ENCODE results near the gene SYT15B. TPM values are rescaled to one million over a fixed set of nuclear protein-coding genes. Genes with fewer than 3 reads are reported as not detected.
"Not testable (repeated sequence)": the region's sequence is repeated elsewhere in the genome, so short reads cannot be mapped to it uniquely, and the experiment has no call there.

The SYT15B gene
- total RNA-seq, 1 experiment from 2014 or later: 0.21 TPM

- H3K27ac ChIP-seq (ENCODE audit: low read depth, low read length, poor library complexity, severe bottlenecking); H3K36me3 ChIP-seq (ENCODE audit: insufficient read depth, low read length, poor library complexity, severe bottlenecking); BruUV-seq (replicated peaks); DNase-seq (ENCODE audit: low spot score); CTCF ChIA-PET; intact Hi-C loops (cut with micrococcal nuclease; ENCODE audit: unreplicated experiment); H3K27me3 ChIP-seq (replicated peaks; ENCODE audit: insufficient read depth, low read depth, low read length, poor library complexity); H3K9me3 ChIP-seq (ENCODE audit: low read depth, low read length, poor library complexity, severe bottlenecking); H3K4me3 ChIP-seq (ENCODE audit: low read depth, low read length, poor library complexity, severe bottlenecking); POLR2A ChIA-PET (ENCODE audit: low non-redundant PET); H3K4me1 ChIP-seq (ENCODE audit: insufficient read depth, low read length, poor library complexity, severe bottlenecking): not testable (repeated sequence)
Measured at GRCh38 chr10:47765232-47765631, 1.8 kb upstream of the SYT15B start.

GRCh38 chr10:47762674-47763553, 478 bp downstream of the SYT15B start:
- H3K27ac ChIP-seq (ENCODE audit: low read depth, low read length, poor library complexity, severe bottlenecking); H3K27me3 ChIP-seq (replicated peaks; ENCODE audit: insufficient read depth, low read depth, low read length, poor library complexity); H3K4me3 ChIP-seq (ENCODE audit: low read depth, low read length, poor library complexity, severe bottlenecking); BruUV-seq (replicated peaks); POLR2A ChIA-PET (ENCODE audit: low non-redundant PET); intact Hi-C loops (cut with micrococcal nuclease; ENCODE audit: unreplicated experiment); H3K36me3 ChIP-seq (ENCODE audit: insufficient read depth, low read length, poor library complexity, severe bottlenecking); H3K9me3 ChIP-seq (ENCODE audit: low read depth, low read length, poor library complexity, severe bottlenecking); H3K4me1 ChIP-seq (ENCODE audit: insufficient read depth, low read length, poor library complexity, severe bottlenecking); DNase-seq (ENCODE audit: low spot score); CTCF ChIA-PET: not testable (repeated sequence)

DNA sequence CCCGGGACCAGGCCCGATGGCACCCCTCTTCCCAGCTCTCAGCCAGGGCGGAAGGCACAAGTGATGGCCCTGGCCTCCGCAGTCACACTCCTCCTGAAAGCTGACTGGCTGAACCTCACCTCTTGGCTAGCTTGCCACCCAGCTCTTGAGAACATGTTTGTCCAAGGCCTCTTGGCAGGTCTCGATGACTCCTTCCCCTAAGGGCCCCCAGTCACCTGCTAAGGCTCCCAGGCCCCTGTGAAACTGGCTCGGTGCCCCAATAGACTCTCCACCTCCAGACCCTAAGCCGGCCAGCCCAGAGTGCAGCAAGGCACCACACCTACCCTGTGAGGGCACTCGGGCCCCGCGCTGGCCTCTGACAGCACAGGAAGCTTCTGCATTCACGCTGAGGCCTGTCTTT, 4.5 kb downstream of the SYT15B start:
- H3K4me1 ChIP-seq (ENCODE audit: insufficient read depth, low read length, poor library complexity, severe bottlenecking); H3K27ac ChIP-seq (ENCODE audit: low read depth, low read length, poor library complexity, severe bottlenecking); H3K27me3 ChIP-seq (replicated peaks; ENCODE audit: insufficient read depth, low read depth, low read length, poor library complexity); H3K36me3 ChIP-seq (ENCODE audit: insufficient read depth, low read length, poor library complexity, severe bottlenecking); BruUV-seq (replicated peaks); intact Hi-C loops (cut with micrococcal nuclease; ENCODE audit: unreplicated experiment); DNase-seq (ENCODE audit: low spot score); H3K4me3 ChIP-seq (ENCODE audit: low read depth, low read length, poor library complexity, severe bottlenecking); CTCF ChIA-PET; H3K9me3 ChIP-seq (ENCODE audit: low read depth, low read length, poor library complexity, severe bottlenecking); POLR2A ChIA-PET (ENCODE audit: low non-redundant PET): not testable (repeated sequence)

- H3K27me3 ChIP-seq (replicated peaks; ENCODE audit: insufficient read depth, low read depth, low read length, poor library complexity); H3K4me3 ChIP-seq (ENCODE audit: low read depth, low read length, poor library complexity, severe bottlenecking); POLR2A ChIA-PET (ENCODE audit: low non-redundant PET); CTCF ChIA-PET; H3K27ac ChIP-seq (ENCODE audit: low read depth, low read length, poor library complexity, severe bottlenecking); DNase-seq (ENCODE audit: low spot score); H3K9me3 ChIP-seq (ENCODE audit: low read depth, low read length, poor library complexity, severe bottlenecking); BruUV-seq (replicated peaks); H3K36me3 ChIP-seq (ENCODE audit: insufficient read depth, low read length, poor library complexity, severe bottlenecking); intact Hi-C loops (cut with micrococcal nuclease; ENCODE audit: unreplicated experiment); H3K4me1 ChIP-seq (ENCODE audit: insufficient read depth, low read length, poor library complexity, severe bottlenecking): not testable (repeated sequence)
Measured at GRCh38 chr10:47756169-47756568, 7.2 kb downstream of the SYT15B start.

DNA sequence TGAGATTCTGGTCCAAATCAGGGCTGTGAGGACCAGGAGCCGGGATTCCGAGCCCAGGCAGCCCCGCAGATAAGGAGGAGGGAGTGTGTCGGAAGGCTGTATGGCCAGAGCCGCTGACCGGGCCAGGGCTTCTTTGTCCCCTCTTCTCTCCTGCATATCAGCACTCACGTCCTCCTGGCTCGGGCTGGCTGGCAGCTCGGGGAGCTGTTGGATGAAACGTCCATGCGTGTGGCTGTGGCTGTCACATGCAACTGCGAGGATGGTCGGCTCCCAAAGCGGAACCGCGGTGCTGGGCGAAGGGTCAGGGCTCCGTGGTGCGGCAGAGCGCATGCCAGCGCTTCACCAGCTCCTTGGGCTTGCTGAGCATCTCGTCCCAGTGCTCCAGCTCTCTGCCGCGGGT, 9.5 kb downstream of the SYT15B start:
- H3K4me3 ChIP-seq (ENCODE audit: low read depth, low read length, poor library complexity, severe bottlenecking); CTCF ChIA-PET; BruUV-seq (replicated peaks); H3K27me3 ChIP-seq (replicated peaks; ENCODE audit: insufficient read depth, low read depth, low read length, poor library complexity); intact Hi-C loops (cut with micrococcal nuclease; ENCODE audit: unreplicated experiment); H3K27ac ChIP-seq (ENCODE audit: low read depth, low read length, poor library complexity, severe bottlenecking); H3K36me3 ChIP-seq (ENCODE audit: insufficient read depth, low read length, poor library complexity, severe bottlenecking); H3K9me3 ChIP-seq (ENCODE audit: low read depth, low read length, poor library complexity, severe bottlenecking); H3K4me1 ChIP-seq (ENCODE audit: insufficient read depth, low read length, poor library complexity, severe bottlenecking); DNase-seq (ENCODE audit: low spot score); POLR2A ChIA-PET (ENCODE audit: low non-redundant PET): not testable (repeated sequence)

- H3K36me3 ChIP-seq (ENCODE audit: insufficient read depth, low read length, poor library complexity, severe bottlenecking); H3K27me3 ChIP-seq (replicated peaks; ENCODE audit: insufficient read depth, low read depth, low read length, poor library complexity); intact Hi-C loops (cut with micrococcal nuclease; ENCODE audit: unreplicated experiment); H3K27ac ChIP-seq (ENCODE audit: low read depth, low read length, poor library complexity, severe bottlenecking); POLR2A ChIA-PET (ENCODE audit: low non-redundant PET); H3K4me1 ChIP-seq (ENCODE audit: insufficient read depth, low read length, poor library complexity, severe bottlenecking); H3K9me3 ChIP-seq (ENCODE audit: low read depth, low read length, poor library complexity, severe bottlenecking); H3K4me3 ChIP-seq (ENCODE audit: low read depth, low read length, poor library complexity, severe bottlenecking); CTCF ChIA-PET; BruUV-seq (replicated peaks); DNase-seq (ENCODE audit: low spot score): not testable (repeated sequence)
Measured at GRCh38 chr10:47753176-47753575, 10.2 kb downstream of the SYT15B start.

GRCh38 chr10:47751821-47752220, 11.6 kb downstream of the SYT15B start:
- H3K27me3 ChIP-seq (replicated peaks; ENCODE audit: insufficient read depth, low read depth, low read length, poor library complexity); H3K4me1 ChIP-seq (ENCODE audit: insufficient read depth, low read length, poor library complexity, severe bottlenecking); BruUV-seq (replicated peaks); H3K4me3 ChIP-seq (ENCODE audit: low read depth, low read length, poor library complexity, severe bottlenecking); H3K36me3 ChIP-seq (ENCODE audit: insufficient read depth, low read length, poor library complexity, severe bottlenecking); H3K27ac ChIP-seq (ENCODE audit: low read depth, low read length, poor library complexity, severe bottlenecking); POLR2A ChIA-PET (ENCODE audit: low non-redundant PET); H3K9me3 ChIP-seq (ENCODE audit: low read depth, low read length, poor library complexity, severe bottlenecking); DNase-seq (ENCODE audit: low spot score); intact Hi-C loops (cut with micrococcal nuclease; ENCODE audit: unreplicated experiment); CTCF ChIA-PET: not testable (repeated sequence)

GRCh38 chr10:47750360-47750759, 13.0 kb downstream of the SYT15B start:
- intact Hi-C loops (cut with micrococcal nuclease; ENCODE audit: unreplicated experiment); H3K9me3 ChIP-seq (ENCODE audit: low read depth, low read length, poor library complexity, severe bottlenecking); POLR2A ChIA-PET (ENCODE audit: low non-redundant PET); H3K36me3 ChIP-seq (ENCODE audit: insufficient read depth, low read length, poor library complexity, severe bottlenecking); H3K4me3 ChIP-seq (ENCODE audit: low read depth, low read length, poor library complexity, severe bottlenecking); DNase-seq (ENCODE audit: low spot score); CTCF ChIA-PET; H3K27ac ChIP-seq (ENCODE audit: low read depth, low read length, poor library complexity, severe bottlenecking); H3K4me1 ChIP-seq (ENCODE audit: insufficient read depth, low read length, poor library complexity, severe bottlenecking); BruUV-seq (replicated peaks); H3K27me3 ChIP-seq (replicated peaks; ENCODE audit: insufficient read depth, low read depth, low read length, poor library complexity): not testable (repeated sequence)
